ENCODE results near the gene RASGRP1.

GRCh38 chr15:38564557-38565286 is at the start of gene RASGRP1:
- TF ChIP-seq GATA2 (IDR thresholded peaks at IDR 0.05; ENCODE audit: low read depth, low read length) (no peak), GATA3 (IDR thresholded peaks at IDR 0.05; ENCODE audit: low read depth, low read length) (no peak)
